ENCODE measurements around the gene VPS39.

VPS39 gene

GRCh38 chr15:42138968-42139386, 69.1 kb downstream of the VPS39 start:
- no peak overlapping the region for H3K9ac ChIP-seq
- no peaks in the 10 kb centered on the region for H3K36me3 ChIP-seq
- no peak overlapping the region for H3K4me2 ChIP-seq
- H3K27me3 ChIP-seq, result no peaks in the 10 kb centered on the region
- no peak overlapping the region for H3K27ac ChIP-seq
- no peak for TF ChIP-seq Cebpa-rat (IDR thresholded peaks at IDR 0.05)
- H3K9me3 ChIP-seq (replicated peaks in 1 of 11), result no peaks in the 10 kb centered on the region
- H4K20me1 ChIP-seq, result 0 out of 22 replicates have a peak, but pooled peaks cover 0 to 6% (median 0%) of the 10 kb centered on the region in 11 experiments
- no peak overlapping the region for H3K4me3 ChIP-seq
- H3K4me1 ChIP-seq, result no peaks in the 10 kb centered on the region

DNA sequence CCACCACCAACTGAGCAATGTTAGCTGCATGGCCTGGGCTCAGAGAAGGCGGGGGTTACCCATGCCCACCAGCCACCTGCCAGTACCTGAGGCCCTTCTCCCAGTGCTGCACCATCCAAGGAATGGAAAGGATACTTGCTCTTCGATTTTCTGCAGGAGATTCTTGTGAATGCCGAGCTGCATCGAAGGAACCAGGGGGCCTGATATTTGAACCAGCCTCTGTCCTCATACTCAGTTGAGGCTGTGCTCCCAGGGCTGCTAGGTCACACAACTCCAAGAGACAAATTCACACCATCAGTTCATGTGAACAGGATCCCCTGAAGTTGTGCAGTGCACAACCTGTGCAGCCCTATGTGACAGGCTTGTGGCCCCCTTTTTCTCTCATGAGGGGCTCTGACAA, 69.7 kb downstream of the VPS39 start:
- Histone ChIP-seq H3K36me3 (no peaks in the 10 kb centered on the region), H3K4me3 (no peak overlapping the region), H3K4me2 (no peak overlapping the region), H3K27me3 (no peaks in the 10 kb centered on the region), H3K9me3 (replicated peaks in 1 of 11) (no peaks in the 10 kb centered on the region), H3K9ac (no peak overlapping the region), H3K4me1 (no peaks in the 10 kb centered on the region), H3K27ac (no peak overlapping the region), H4K20me1 (0 out of 22 replicates have a peak, but pooled peaks cover 0 to 6% (median 0%) of the 10 kb centered on the region in 11 experiments)
- no peak for TF ChIP-seq Cebpa-rat (IDR thresholded peaks at IDR 0.05)

GRCh38 chr15:42137461-42138261, 70.4 kb downstream of the VPS39 start:
- no peak overlapping the region for H3K4me2 ChIP-seq
- H3K27ac ChIP-seq, result no peak overlapping the region
- H3K9ac ChIP-seq, result no peak overlapping the region
- no peaks in the 10 kb centered on the region for H3K36me3 ChIP-seq
- no peak overlapping the region for H3K4me3 ChIP-seq
- H3K4me1 ChIP-seq, result no peaks in the 10 kb centered on the region
- H3K27me3 ChIP-seq, result no peaks in the 10 kb centered on the region
- 0 out of 22 replicates have a peak, but pooled peaks cover 0 to 6% (median 0%) of the 10 kb centered on the region in 11 experiments for H4K20me1 ChIP-seq
- no peak for TF ChIP-seq Cebpa-rat (IDR thresholded peaks at IDR 0.05)
- no peaks in the 10 kb centered on the region for H3K9me3 ChIP-seq (replicated peaks in 1 of 11)

GRCh38 chr15:42136513-42136912, 71.6 kb downstream of the VPS39 start:
- H3K4me1 ChIP-seq, result 0 out of 20 replicates have a peak, but pooled peaks cover 0 to under 1% (median 0%) of the 10 kb centered on the region in 10 experiments
- 0 out of 22 replicates have a peak, but pooled peaks cover 0 to 6% (median 0%) of the 10 kb centered on the region in 11 experiments for H4K20me1 ChIP-seq
- H3K9me3 ChIP-seq (replicated peaks in 1 of 11), result no peaks in the 10 kb centered on the region
- H3K36me3 ChIP-seq, result no peaks in the 10 kb centered on the region
- no peak overlapping the region for H3K9ac ChIP-seq
- H3K4me3 ChIP-seq, result no peak overlapping the region
- H3K4me2 ChIP-seq, result no peak overlapping the region
- no peak for TF ChIP-seq Cebpa-rat (IDR thresholded peaks at IDR 0.05)
- no peaks in the 10 kb centered on the region for H3K27me3 ChIP-seq
- no peak overlapping the region for H3K27ac ChIP-seq

- Histone ChIP-seq H3K27ac (no peak overlapping the region), H3K9ac (no peak overlapping the region), H3K27me3 (no peaks in the 10 kb centered on the region), H3K36me3 (no peaks in the 10 kb centered on the region), H4K20me1 (no peaks in the 10 kb centered on the region), H3K9me3 (replicated peaks in 1 of 11) (no peaks in the 10 kb centered on the region), H3K4me1 (peaks cover under 1 to 13% (median 10%) of the 10 kb centered on the region in 10 experiments; a peak in 18 of 20 replicates), H3K4me3 (no peak overlapping the region), H3K4me2 (no peak overlapping the region)
- no peak for TF ChIP-seq Cebpa-rat (IDR thresholded peaks at IDR 0.05)
Observed at GRCh38 chr15:42135351-42135750, 72.8 kb downstream of the VPS39 start.

- TF ChIP-seq Cebpa-rat (IDR thresholded peaks at IDR 0.05), result no peak
- Histone ChIP-seq H3K9me3 (replicated peaks in 1 of 11) (no peaks in the 10 kb centered on the region), H3K4me1 (peaks cover 7 to 19% (median 16%) of the 10 kb centered on the region in 10 experiments; a peak in 19 of 20 replicates), H4K20me1 (no peaks in the 10 kb centered on the region), H3K27me3 (no peaks in the 10 kb centered on the region), H3K4me3 (no peak overlapping the region), H3K4me2 (no peak overlapping the region), H3K9ac (no peak overlapping the region; a peak in 1 of 22 replicates), H3K27ac (no peak overlapping the region), H3K36me3 (no peaks in the 10 kb centered on the region)
Observed at GRCh38 chr15:42134617-42135245, 73.4 kb downstream of the VPS39 start.

GRCh38 chr15:42133886-42134502, 74.1 kb downstream of the VPS39 start:
- H3K4me1 ChIP-seq, result peaks cover 8 to 22% (median 20%) of the 10 kb centered on the region in 10 experiments; a peak in 19 of 20 replicates
- no peaks in the 10 kb centered on the region for H3K36me3 ChIP-seq
- no peak overlapping the region for H3K27ac ChIP-seq
- no peak overlapping the region for H3K4me3 ChIP-seq
- H4K20me1 ChIP-seq, result no peaks in the 10 kb centered on the region
- TF ChIP-seq Cebpa-rat (IDR thresholded peaks at IDR 0.05), result no peak
- no peak overlapping the region for H3K9ac ChIP-seq
- H3K4me2 ChIP-seq, result no peak overlapping the region
- no peaks in the 10 kb centered on the region for H3K27me3 ChIP-seq
- H3K9me3 ChIP-seq (replicated peaks in 1 of 11), result no peaks in the 10 kb centered on the region

DNA sequence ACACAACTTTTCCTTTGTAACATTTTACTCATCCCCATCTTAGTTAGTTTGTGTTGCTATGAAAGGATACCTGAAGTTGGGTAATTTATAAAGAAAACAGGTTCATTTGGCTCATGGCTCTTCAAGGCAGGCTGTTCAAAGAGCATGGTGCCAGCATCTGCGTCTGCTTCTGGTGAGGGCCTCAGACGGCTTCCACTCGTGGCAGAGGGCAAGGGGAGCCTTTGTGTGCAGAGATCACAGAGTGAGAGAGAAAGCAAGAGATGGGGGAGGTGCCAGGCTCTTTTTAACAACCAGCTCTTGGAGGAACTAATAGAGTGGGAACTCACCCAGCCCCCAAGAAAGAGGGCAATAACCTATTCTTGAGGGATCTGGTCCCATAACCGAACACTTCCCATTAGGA, 74.7 kb downstream of the VPS39 start:
- Histone ChIP-seq H3K4me1 (peaks cover 8 to 22% (median 20%) of the 10 kb centered on the region in 10 experiments; a peak in 19 of 20 replicates), H3K9ac (no peak overlapping the region), H3K4me3 (no peak overlapping the region), H3K9me3 (replicated peaks in 1 of 11) (no peaks in the 10 kb centered on the region), H4K20me1 (no peaks in the 10 kb centered on the region), H3K27me3 (no peaks in the 10 kb centered on the region), H3K27ac (no peak overlapping the region), H3K4me2 (no peak overlapping the region; a peak in 1 of 22 replicates), H3K36me3 (no peaks in the 10 kb centered on the region)
- TF ChIP-seq Cebpa-rat (IDR thresholded peaks at IDR 0.05), result no peak

Data from BLaER1 treated with 17β-estradiol and CSF1 and Interleukin-3, amounts not matched to agents 10 nM and 100 nM (cell line).